ENCODE results near the gene SCAPER.
"Not testable (repeated sequence)": the region's sequence is repeated elsewhere in the genome, so short reads cannot be mapped to it uniquely, and the experiment has no call there.

Gene SCAPER

GRCh38 chr15:76430711-76431110, 474.4 kb downstream of the SCAPER start:
- DNase-seq (ENCODE audit: low read depth in 2 of 2) = not testable (repeated sequence)

- no peak for DNase-seq (ENCODE audit: low read depth in 2 of 2)
Measured at GRCh38 chr15:76429661-76430060, 475.5 kb downstream of the SCAPER start.

GRCh38 chr15:76426941-76427340, 478.2 kb downstream of the SCAPER start:
- no peak for DNase-seq (ENCODE audit: low read depth in 2 of 2)

GRCh38 chr15:76418352-76419140, 486.6 kb downstream of the SCAPER start:
- no peak for DNase-seq (ENCODE audit: low read depth in 2 of 2)

GRCh38 chr15:76401285-76401684, 503.9 kb downstream of the SCAPER start:
- no peak for DNase-seq (ENCODE audit: low read depth in 2 of 2)

GRCh38 chr15:76398317-76399104, 506.6 kb downstream of the SCAPER start:
- no peak for DNase-seq (ENCODE audit: low read depth in 2 of 2)

GRCh38 chr15:76393614-76394013, 511.5 kb downstream of the SCAPER start:
- peak; percentile 34 to 42 for DNase-seq (ENCODE audit: low read depth in 2 of 2)

- DNase-seq (ENCODE audit: low read depth in 2 of 2) = no peak
Measured at GRCh38 chr15:76391847-76392246, 513.3 kb downstream of the SCAPER start.

- DNase-seq (ENCODE audit: low read depth in 2 of 2) = no peak
Measured at GRCh38 chr15:76391309-76391708, 513.8 kb downstream of the SCAPER start.

GRCh38 chr15:76390571-76390970, 514.6 kb downstream of the SCAPER start:
- DNase-seq (ENCODE audit: low read depth in 2 of 2) = no peak

- no peak for DNase-seq (ENCODE audit: low read depth in 2 of 2)
Measured at GRCh38 chr15:76386926-76387325, 518.2 kb downstream of the SCAPER start.

- no peak for DNase-seq (ENCODE audit: low read depth in 2 of 2)
Measured at GRCh38 chr15:76386178-76386577, 519.0 kb downstream of the SCAPER start.

- no peak for DNase-seq (ENCODE audit: low read depth in 2 of 2)
Measured at GRCh38 chr15:76384409-76384808, 520.7 kb downstream of the SCAPER start.

- DNase-seq (ENCODE audit: low read depth in 2 of 2) = no peak
Measured at GRCh38 chr15:76382987-76383728, 522.0 kb downstream of the SCAPER start.

- no peak for DNase-seq (ENCODE audit: low read depth in 2 of 2)
Measured at GRCh38 chr15:76381366-76381765, 523.8 kb downstream of the SCAPER start.

GRCh38 chr15:76380249-76380648, 524.9 kb downstream of the SCAPER start:
- no peak for DNase-seq (ENCODE audit: low read depth in 2 of 2)

GRCh38 chr15:76378691-76379090, 526.4 kb downstream of the SCAPER start:
- DNase-seq (ENCODE audit: low read depth in 2 of 2) = no peak

- no peak for DNase-seq (ENCODE audit: low read depth in 2 of 2)
Measured at GRCh38 chr15:76377751-76378150, 527.4 kb downstream of the SCAPER start.

GRCh38 chr15:76377217-76377616, 527.9 kb downstream of the SCAPER start:
- no peak for DNase-seq (ENCODE audit: low read depth in 2 of 2)

GRCh38 chr15:76376816-76377215, 528.3 kb downstream of the SCAPER start:
- no peak for DNase-seq (ENCODE audit: low read depth in 2 of 2)

GRCh38 chr15:76376029-76376428, 529.1 kb downstream of the SCAPER start:
- no peak for DNase-seq (ENCODE audit: low read depth in 2 of 2)

- no peak for DNase-seq (ENCODE audit: low read depth in 2 of 2)
Measured at GRCh38 chr15:76368122-76368621, 537.0 kb downstream of the SCAPER start.

Data from fibroblast of skin of left quadriceps (primary cell).